ENCODE data around the gene IWS1. TPM values are rescaled to one million over a fixed set of nuclear protein-coding genes. Genes with fewer than 3 reads are reported as not detected.

Gene IWS1
- total RNA-seq, 1 donor from 2014 or later: 49.3 TPM

- no peak for ATAC-seq (ENCODE audit: low read depth)
- H3K27ac Mint-ChIP-seq: no peak overlapping the region
- CTCF ChIA-PET: interaction anchor here (1.0 to 1.5 kb wide), 2 partner anchors 26 to 85 kb away, joined by 3 read pairs; no protein-coding TSS in a partner anchor
These were observed 39.2 kb upstream of the IWS1 start for GRCh38 chr2:127565261-127566138.

GRCh38 chr2:127564429-127565260 lies 38.4 kb upstream of the IWS1 start:
- TF ChIP-seq CTCF (IDR thresholded peaks at IDR 0.05): no peak
- ChIA-PET CTCF (no interaction called here), POLR2A (interaction anchor here (0.6 to 1.2 kb wide), 2 partner anchors 15 to 349 kb away, joined by 3 read pairs; no protein-coding TSS in a partner anchor)
- H3K27ac Mint-ChIP-seq: peak overlapping the region; percentile 24
- H3K36me3 Mint-ChIP-seq (ENCODE audit: low read depth): no peaks in the 10 kb centered on the region
- H3K4me1 Mint-ChIP-seq: peaks cover 15% of the 10 kb centered on the region
- H3K9me3 Mint-ChIP-seq: no peaks in the 10 kb centered on the region
- DNase-seq (no peak), ATAC-seq (ENCODE audit: low read depth) (no peak)
- no peak overlapping the region for H3K4me3 Mint-ChIP-seq
- H3K27me3 Mint-ChIP-seq: no peaks in the 10 kb centered on the region
- intact Hi-C loops (cut with micrococcal nuclease): no loop called here

More at GRCh38 chr2:127565261-127566138, 39.2 kb upstream of the IWS1 start:
- no peak for DNase-seq
- no peaks in the 10 kb centered on the region for H3K27me3 Mint-ChIP-seq
- H3K4me3 Mint-ChIP-seq: no peak overlapping the region
- no peaks in the 10 kb centered on the region for H3K36me3 Mint-ChIP-seq (ENCODE audit: low read depth)
- intact Hi-C loops (cut with micrococcal nuclease): no loop called here
- TF ChIP-seq CTCF (IDR thresholded peaks at IDR 0.05): no peak
- H3K9me3 Mint-ChIP-seq: no peaks in the 10 kb centered on the region
- POLR2A ChIA-PET: interaction anchor here (0.5 kb wide), 1 partner anchor 22 kb away, joined by 3 read pairs; no protein-coding TSS in a partner anchor
- peaks cover 15% of the 10 kb centered on the region for H3K4me1 Mint-ChIP-seq

GRCh38 chr2:127563458-127564428 lies 37.5 kb upstream of the IWS1 start:
- no peak for TF ChIP-seq CTCF (IDR thresholded peaks at IDR 0.05)
- DNase-seq (no peak), ATAC-seq (ENCODE audit: low read depth) (peak; percentile 64)
- Mint-ChIP-seq H3K36me3 (ENCODE audit: low read depth) (no peaks in the 10 kb centered on the region), H3K27me3 (no peaks in the 10 kb centered on the region), H3K4me3 (no peak overlapping the region), H3K4me1 (peaks cover 15% of the 10 kb centered on the region), H3K9me3 (no peaks in the 10 kb centered on the region), H3K27ac (peak overlapping the region; percentile 67)
- intact Hi-C loops (cut with micrococcal nuclease): no loop called here
- ChIA-PET POLR2A (interaction anchor here (0.6 to 1.5 kb wide), 3 partner anchors 16 to 349 kb away, joined by 3 to 4 read pairs (median 3); partner anchors contain the start of gene IWS1), CTCF (interaction anchor here (1.4 kb wide), 1 partner anchor 28 kb away, joined by 9 read pairs; no protein-coding TSS in a partner anchor)

GRCh38 chr2:127562936-127563335 lies 36.6 kb upstream of the IWS1 start:
- Mint-ChIP-seq H3K4me3 (no peak overlapping the region), H3K36me3 (ENCODE audit: low read depth) (no peaks in the 10 kb centered on the region), H3K4me1 (peaks cover 15% of the 10 kb centered on the region), H3K27ac (no peak overlapping the region), H3K27me3 (peaks cover 2% of the 10 kb centered on the region), H3K9me3 (no peaks in the 10 kb centered on the region)
- ChIA-PET CTCF (interaction anchor here (1.4 kb wide), 1 partner anchor 28 kb away, joined by 9 read pairs; no protein-coding TSS in a partner anchor), POLR2A (interaction anchor here (1.5 kb wide), 1 partner anchor 37 kb away, joined by 4 read pairs; the partner anchor contains the start of gene IWS1)
- DNase-seq (no peak), ATAC-seq (ENCODE audit: low read depth) (no peak)
- intact Hi-C loops (cut with micrococcal nuclease): no loop called here
- no peak for TF ChIP-seq CTCF (IDR thresholded peaks at IDR 0.05)
